NB4 (cell line): ENCODE results near the gene AP4M1.

Experiments used
- MYC ChIP-seq: IDR thresholded peaks from 2 replicates; pipeline ENCODE4 v1.6.1; 2011; ENCODE audit warnings: low read depth, low read length
- POLR2A ChIP-seq: IDR thresholded peaks from 2 replicates; pipeline ENCODE4 v1.6.1; 2011; ENCODE audit warnings: mild to moderate bottlenecking; ENCODE audit not compliant: insufficient read length; ENCODE audit errors: extremely low read depth
- TF ChIP-seq, protein P1 (sequence below): IDR thresholded peaks from one replicate; pipeline ENCODE4 v1.5.1; 2012; ENCODE audit warnings: low read depth, low read length
- TF ChIP-seq, protein P2 (sequence below): IDR thresholded peaks from 2 replicates; pipeline ENCODE4 v1.6.1; 2011; ENCODE audit warnings: low read depth, low read length

DNA sequence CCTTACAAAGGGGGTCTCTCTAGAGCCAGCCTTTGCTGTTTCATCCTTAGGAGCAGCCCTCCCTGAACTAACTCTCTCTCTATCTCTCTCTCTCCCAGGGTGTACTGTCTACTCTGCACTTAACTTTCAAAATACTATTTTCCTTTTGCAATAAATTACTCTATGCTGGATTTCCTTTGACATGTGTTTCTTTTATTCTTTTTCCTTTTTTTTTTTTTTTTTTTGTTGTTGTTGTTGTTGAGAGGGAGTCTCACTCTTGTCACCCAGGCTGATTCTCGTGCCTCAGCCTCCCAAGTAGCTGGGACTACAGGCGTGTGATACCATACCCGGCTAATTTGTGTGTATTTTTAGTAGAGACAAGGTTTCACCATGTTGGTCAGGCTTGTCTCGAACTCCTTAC is 18.5 kb upstream of the AP4M1 start:
- TF ChIP-seq, protein P1, sequence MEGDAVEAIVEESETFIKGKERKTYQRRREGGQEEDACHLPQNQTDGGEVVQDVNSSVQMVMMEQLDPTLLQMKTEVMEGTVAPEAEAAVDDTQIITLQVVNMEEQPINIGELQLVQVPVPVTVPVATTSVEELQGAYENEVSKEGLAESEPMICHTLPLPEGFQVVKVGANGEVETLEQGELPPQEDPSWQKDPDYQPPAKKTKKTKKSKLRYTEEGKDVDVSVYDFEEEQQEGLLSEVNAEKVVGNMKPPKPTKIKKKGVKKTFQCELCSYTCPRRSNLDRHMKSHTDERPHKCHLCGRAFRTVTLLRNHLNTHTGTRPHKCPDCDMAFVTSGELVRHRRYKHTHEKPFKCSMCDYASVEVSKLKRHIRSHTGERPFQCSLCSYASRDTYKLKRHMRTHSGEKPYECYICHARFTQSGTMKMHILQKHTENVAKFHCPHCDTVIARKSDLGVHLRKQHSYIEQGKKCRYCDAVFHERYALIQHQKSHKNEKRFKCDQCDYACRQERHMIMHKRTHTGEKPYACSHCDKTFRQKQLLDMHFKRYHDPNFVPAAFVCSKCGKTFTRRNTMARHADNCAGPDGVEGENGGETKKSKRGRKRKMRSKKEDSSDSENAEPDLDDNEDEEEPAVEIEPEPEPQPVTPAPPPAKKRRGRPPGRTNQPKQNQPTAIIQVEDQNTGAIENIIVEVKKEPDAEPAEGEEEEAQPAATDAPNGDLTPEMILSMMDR: no peak
- no peak for TF ChIP-seq POLR2A
- TF ChIP-seq MYC: no peak
- TF ChIP-seq, protein P2, sequence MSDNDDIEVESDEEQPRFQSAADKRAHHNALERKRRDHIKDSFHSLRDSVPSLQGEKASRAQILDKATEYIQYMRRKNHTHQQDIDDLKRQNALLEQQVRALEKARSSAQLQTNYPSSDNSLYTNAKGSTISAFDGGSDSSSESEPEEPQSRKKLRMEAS: no peak
